Measurements from ENCODE around the gene ARHGEF12.

ARHGEF12 gene

DNA sequence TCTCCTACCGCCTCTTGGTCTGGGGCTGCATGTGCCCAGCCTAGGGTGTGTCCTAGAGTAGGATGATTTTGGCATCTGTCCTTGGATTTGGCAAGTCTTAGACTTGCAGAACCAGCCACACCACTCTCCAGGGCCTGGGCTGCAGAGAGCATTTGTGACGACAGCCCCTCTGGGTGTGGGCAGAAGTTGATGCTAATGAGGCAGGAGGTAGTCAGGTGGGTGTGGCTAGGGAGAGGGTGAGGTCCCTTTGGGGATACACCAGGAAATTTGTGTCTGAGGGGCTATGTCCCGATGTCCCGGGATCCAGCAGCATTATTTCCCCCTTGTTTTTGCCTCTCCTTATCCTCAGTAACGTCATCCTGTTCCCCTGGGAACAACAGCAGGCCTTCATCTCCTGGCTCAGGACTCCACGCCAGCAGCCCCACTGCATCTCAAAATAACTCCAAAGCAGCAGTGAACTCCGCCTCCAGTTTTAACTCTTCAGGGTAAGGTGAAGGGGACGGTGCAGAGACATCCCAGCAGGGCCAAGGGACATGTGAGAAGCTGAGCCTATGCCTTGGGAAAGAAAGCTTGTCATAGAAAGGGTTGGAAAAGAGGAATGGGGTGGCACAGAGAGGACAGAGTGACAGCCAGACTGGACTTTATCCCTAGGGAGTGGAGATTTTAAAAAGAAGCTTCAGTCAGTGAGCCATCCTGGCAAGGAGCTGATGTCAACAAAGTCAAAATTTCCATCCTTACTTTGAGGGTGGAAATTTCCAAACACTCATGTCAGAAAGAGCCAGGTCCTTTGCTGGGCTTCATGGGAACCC lies 19.1 kb upstream of the ARHGEF12 start:
- Histone ChIP-seq H3K27ac (ENCODE audit: low read depth, low read length) (no peak overlapping the region), H4K20me1 (ENCODE audit: low read depth, low read length) (no peaks in the 10 kb centered on the region), H2AFZ (ENCODE audit: low read depth, low read length, severe bottlenecking) (no peak overlapping the region), H3K36me3 (ENCODE audit: low read length) (no peaks in the 10 kb centered on the region), H3K4me2 (ENCODE audit: low read depth, low read length, poor library complexity, severe bottlenecking) (no peak overlapping the region), H3K79me2 (ENCODE audit: insufficient read depth, low read length) (no peaks in the 10 kb centered on the region), H3K9me2 (replicated peaks; ENCODE audit: insufficient read depth, low read length) (no peaks in the 10 kb centered on the region), H3F3A (ENCODE audit: insufficient read depth) (no peaks in the 10 kb centered on the region), H3K9ac (ENCODE audit: low read length) (no peak overlapping the region), H3K4me3 (ENCODE audit: insufficient read depth, low read length, poor library complexity, severe bottlenecking) (no peak overlapping the region), H3K27me3 (ENCODE audit: low read length) (no peaks in the 10 kb centered on the region), H3K9me3 (ENCODE audit: insufficient read depth, low read length) (no peaks in the 10 kb centered on the region)
- no peak for TF ChIP-seq EZH2phosphoT487 (conservative IDR thresholded peaks at IDR 0.05; ENCODE audit: low read length)
- TF ChIP-seq, protein P1, sequence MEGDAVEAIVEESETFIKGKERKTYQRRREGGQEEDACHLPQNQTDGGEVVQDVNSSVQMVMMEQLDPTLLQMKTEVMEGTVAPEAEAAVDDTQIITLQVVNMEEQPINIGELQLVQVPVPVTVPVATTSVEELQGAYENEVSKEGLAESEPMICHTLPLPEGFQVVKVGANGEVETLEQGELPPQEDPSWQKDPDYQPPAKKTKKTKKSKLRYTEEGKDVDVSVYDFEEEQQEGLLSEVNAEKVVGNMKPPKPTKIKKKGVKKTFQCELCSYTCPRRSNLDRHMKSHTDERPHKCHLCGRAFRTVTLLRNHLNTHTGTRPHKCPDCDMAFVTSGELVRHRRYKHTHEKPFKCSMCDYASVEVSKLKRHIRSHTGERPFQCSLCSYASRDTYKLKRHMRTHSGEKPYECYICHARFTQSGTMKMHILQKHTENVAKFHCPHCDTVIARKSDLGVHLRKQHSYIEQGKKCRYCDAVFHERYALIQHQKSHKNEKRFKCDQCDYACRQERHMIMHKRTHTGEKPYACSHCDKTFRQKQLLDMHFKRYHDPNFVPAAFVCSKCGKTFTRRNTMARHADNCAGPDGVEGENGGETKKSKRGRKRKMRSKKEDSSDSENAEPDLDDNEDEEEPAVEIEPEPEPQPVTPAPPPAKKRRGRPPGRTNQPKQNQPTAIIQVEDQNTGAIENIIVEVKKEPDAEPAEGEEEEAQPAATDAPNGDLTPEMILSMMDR (IDR thresholded peaks at IDR 0.05; ENCODE audit: insufficient read depth, low read length, poor library complexity, severe bottlenecking): no peak

DNA sequence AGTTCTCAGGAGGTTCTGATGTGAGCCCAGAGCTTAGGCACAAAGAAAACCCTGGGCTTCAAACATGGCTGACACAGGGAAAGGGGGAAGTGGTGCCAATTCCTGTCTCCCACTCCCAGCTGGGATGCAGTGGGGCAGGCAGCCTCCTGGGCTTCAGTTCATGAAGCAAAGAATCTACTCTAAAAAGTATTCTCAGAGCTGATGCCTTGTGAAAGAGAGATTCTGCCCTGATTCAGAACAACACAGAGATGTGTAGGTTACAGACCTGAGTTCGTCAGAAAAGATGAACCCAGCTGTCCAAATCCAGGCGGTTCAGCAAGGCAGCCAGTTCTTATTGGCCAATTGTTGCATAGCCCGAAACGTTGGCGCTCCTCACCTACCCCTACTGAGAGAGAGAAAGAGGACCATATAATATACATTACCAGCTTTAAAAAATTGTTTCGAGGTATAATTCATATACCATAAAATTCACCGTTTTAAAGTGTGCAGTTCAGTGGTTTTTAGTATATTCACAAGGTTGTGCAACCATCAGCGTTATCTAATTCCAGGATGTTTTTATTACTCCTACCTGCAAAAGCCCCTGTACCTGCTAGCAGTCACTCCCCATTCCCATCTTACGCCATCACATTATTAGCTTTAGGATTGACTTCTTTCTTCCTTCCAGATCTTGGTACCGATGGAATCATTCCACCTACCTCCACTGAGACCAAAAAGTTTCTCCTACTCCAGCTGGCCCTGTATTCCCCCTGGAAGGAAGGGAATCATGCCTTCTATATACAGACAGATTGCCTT lies 18.3 kb upstream of the ARHGEF12 start:
- no peak overlapping the region for H3K9ac ChIP-seq (ENCODE audit: low read length)
- no peak overlapping the region for H3K4me3 ChIP-seq (ENCODE audit: insufficient read depth, low read length, poor library complexity, severe bottlenecking)
- no peaks in the 10 kb centered on the region for H3K9me3 ChIP-seq (ENCODE audit: insufficient read depth, low read length)
- H3K4me2 ChIP-seq (ENCODE audit: low read depth, low read length, poor library complexity, severe bottlenecking): no peak overlapping the region
- H2AFZ ChIP-seq (ENCODE audit: low read depth, low read length, severe bottlenecking): no peak overlapping the region
- no peaks in the 10 kb centered on the region for H3K79me2 ChIP-seq (ENCODE audit: insufficient read depth, low read length)
- H4K20me1 ChIP-seq (ENCODE audit: low read depth, low read length): no peaks in the 10 kb centered on the region
- no peak overlapping the region for H3K27ac ChIP-seq (ENCODE audit: low read depth, low read length)
- TF ChIP-seq, protein P1 (IDR thresholded peaks at IDR 0.05; ENCODE audit: insufficient read depth, low read length, poor library complexity, severe bottlenecking): no peak
- no peak for TF ChIP-seq EZH2phosphoT487 (conservative IDR thresholded peaks at IDR 0.05; ENCODE audit: low read length)
- no peaks in the 10 kb centered on the region for H3K36me3 ChIP-seq (ENCODE audit: low read length)
- no peaks in the 10 kb centered on the region for H3K27me3 ChIP-seq (ENCODE audit: low read length)
- H3K9me2 ChIP-seq (replicated peaks; ENCODE audit: insufficient read depth, low read length): no peaks in the 10 kb centered on the region
- no peaks in the 10 kb centered on the region for H3F3A ChIP-seq (ENCODE audit: insufficient read depth)

DNA sequence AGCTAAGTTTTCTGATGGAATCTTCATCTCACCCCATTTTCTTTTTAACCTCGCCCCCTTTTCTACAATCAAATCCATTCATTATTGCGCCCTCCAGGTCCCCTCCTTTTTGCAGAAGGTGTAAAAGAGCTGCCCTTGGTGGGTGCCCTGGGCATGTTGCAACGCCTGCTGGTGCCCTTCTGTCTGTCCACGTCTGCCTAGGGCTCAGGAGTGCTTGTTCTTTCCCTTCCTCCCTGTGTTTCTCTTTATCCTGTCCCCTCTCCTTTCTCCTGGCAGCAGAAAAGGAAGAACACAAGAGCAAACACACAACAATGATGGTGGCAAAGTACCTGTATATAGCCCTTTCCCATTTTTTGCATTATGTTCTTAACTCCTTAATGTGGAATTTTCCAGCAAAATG lies 17.3 kb upstream of the ARHGEF12 start:
- no peaks in the 10 kb centered on the region for H3K27me3 ChIP-seq (ENCODE audit: low read length)
- H3K4me3 ChIP-seq (ENCODE audit: insufficient read depth, low read length, poor library complexity, severe bottlenecking): no peak overlapping the region
- no peaks in the 10 kb centered on the region for H3K79me2 ChIP-seq (ENCODE audit: insufficient read depth, low read length)
- no peak overlapping the region for H3K9ac ChIP-seq (ENCODE audit: low read length)
- TF ChIP-seq, protein P1 (IDR thresholded peaks at IDR 0.05; ENCODE audit: insufficient read depth, low read length, poor library complexity, severe bottlenecking): no peak
- no peak for TF ChIP-seq EZH2phosphoT487 (conservative IDR thresholded peaks at IDR 0.05; ENCODE audit: low read length)
- no peak overlapping the region for H2AFZ ChIP-seq (ENCODE audit: low read depth, low read length, severe bottlenecking)
- H3K36me3 ChIP-seq (ENCODE audit: low read length): no peaks in the 10 kb centered on the region
- no peaks in the 10 kb centered on the region for H4K20me1 ChIP-seq (ENCODE audit: low read depth, low read length)
- H3K9me2 ChIP-seq (replicated peaks; ENCODE audit: insufficient read depth, low read length): no peaks in the 10 kb centered on the region
- no peak overlapping the region for H3K4me2 ChIP-seq (ENCODE audit: low read depth, low read length, poor library complexity, severe bottlenecking)
- H3K27ac ChIP-seq (ENCODE audit: low read depth, low read length): no peak overlapping the region
- no peaks in the 10 kb centered on the region for H3F3A ChIP-seq (ENCODE audit: insufficient read depth)
- no peaks in the 10 kb centered on the region for H3K9me3 ChIP-seq (ENCODE audit: insufficient read depth, low read length)
